H1 (cell line): ENCODE measurements around the gene GPR161. TPM values are rescaled to one million over a fixed set of nuclear protein-coding genes. Genes with fewer than 3 reads are reported as not detected.

Experiments
- CTCF ChIA-PET: fragments of 300-600 bp; sonication (Branson Sonifier 250); formaldehyde crosslinking; loops from one replicate; lab custom pipeline; 2021; ENCODE audit not compliant: partially characterized antibody; lab: Charles Lee
- POLR2A ChIA-PET: fragments of 300-600 bp; sonication (Branson Sonifier 250); formaldehyde crosslinking; loops from one replicate; lab custom pipeline; 2021; ENCODE audit warnings: inconsistent platforms; ENCODE audit not compliant: partially characterized antibody; lab: Charles Lee
- DNase-seq, 2 experiments: peaks; one replicate each; pipeline versions ENCODE4 v3.0.0 to v3.0.0-alpha.2; 2010 to 2022; ENCODE audit warnings: low spot score in 2 of 2, low read depth in 1 of 2, mixed read lengths in 1 of 2
- FAIRE-seq: peaks from 2 replicates; lab custom pipeline; 2011; peaks lifted over from hg19 to GRCh38; lab: Jason Lieb, UNC
- H2AFZ ChIP-seq: 2 replicates; pipeline ENCODE4 v1.8.1; 2012; ENCODE audit warnings: low read length, inconsistent platforms
- H2AK5ac ChIP-seq: 2 replicates; pipeline ENCODE4 v1.6.1; 2013; ENCODE audit warnings: low read depth, low read length
- H2BK120ac ChIP-seq: replicated peaks from 2 replicates; pipeline ENCODE3; 2013; ENCODE audit warnings: low read depth, low read length, inconsistent platforms
- H2BK12ac ChIP-seq: 2 replicates; pipeline ENCODE4 v1.6.1; 2013; ENCODE audit warnings: low read depth, low read length
- H2BK15ac ChIP-seq: 2 replicates; pipeline ENCODE4 v1.6.1; 2013; ENCODE audit warnings: low read length
- H2BK20ac ChIP-seq: 2 replicates; pipeline ENCODE4 v1.6.1; 2013; ENCODE audit warnings: low read length
- H2BK5ac ChIP-seq: 2 replicates; pipeline ENCODE4 v1.6.1; 2013; ENCODE audit warnings: low read depth, low read length
- H3K14ac ChIP-seq: 2 replicates; pipeline ENCODE4 v1.6.1; 2013; ENCODE audit warnings: inconsistent platforms; ENCODE audit not compliant: insufficient read length
- H3K18ac ChIP-seq: 2 replicates; pipeline ENCODE4 v1.6.1; 2013; ENCODE audit warnings: low read length; ENCODE audit errors: extremely low read depth
- H3K23ac ChIP-seq: 2 replicates; pipeline ENCODE4 v1.6.1; 2013; ENCODE audit warnings: inconsistent platforms; ENCODE audit not compliant: insufficient read length
- H3K23me2 ChIP-seq: 2 replicates; pipeline ENCODE4 v1.6.1; 2013; ENCODE audit warnings: low read depth, low read length
- H3K27ac ChIP-seq: 2 replicates; pipeline ENCODE4 v1.6.1; 2011; ENCODE audit warnings: low read depth, low read length, inconsistent platforms
- H3K27me3 ChIP-seq, 4 experiments: replicated peaks in 1 of 4; 1 replicate in 1 of 4; 2 replicates in 3 of 4; pipeline versions ENCODE4 v1.6.1 to v1.8.1; 2011 to 2013; ENCODE audit warnings: low read length in 3 of 4, mild to moderate bottlenecking in 3 of 4, inconsistent platforms in 2 of 4, mixed read lengths in 2 of 4, moderate library complexity in 1 of 4; ENCODE audit not compliant: control insufficient read depth in 3 of 4, insufficient read depth in 3 of 4; ENCODE audit errors: extremely low read depth in 1 of 4
- H3K36me3 ChIP-seq, 4 experiments: 2 replicates each; pipeline versions ENCODE4 v1.6.1 to v1.8.1; 2011 to 2013; ENCODE audit warnings: mild to moderate bottlenecking in 4 of 4, low read length in 3 of 4, moderate library complexity in 2 of 4, control low read depth in 1 of 4, inconsistent platforms in 1 of 4; ENCODE audit not compliant: insufficient read depth in 4 of 4, control insufficient read depth in 2 of 4
- H3K4ac ChIP-seq: replicated peaks from 2 replicates; pipeline ENCODE3; 2013; ENCODE audit warnings: low read length, low read depth, mixed read lengths, inconsistent platforms; ENCODE audit not compliant: insufficient read length
- H3K4me1 ChIP-seq, 4 experiments: replicated peaks in 1 of 4; 1 replicate in 1 of 4; 2 replicates in 3 of 4; pipeline versions ENCODE4 v1.6.1 to v1.8.1; 2011 to 2013; ENCODE audit warnings: low read length in 3 of 4, inconsistent platforms in 2 of 4, mixed read lengths in 1 of 4; ENCODE audit not compliant: insufficient read depth in 4 of 4, control insufficient read depth in 3 of 4
- H3K4me2 ChIP-seq, 2 experiments: 2 replicates each; pipeline versions ENCODE4 v1.6.1 to v1.8.1; 2011 to 2013; ENCODE audit warnings: low read depth in 2 of 2, low read length in 2 of 2, control low read depth in 1 of 2, inconsistent platforms in 1 of 2, mild to moderate bottlenecking in 1 of 2; ENCODE audit not compliant: insufficient read depth in 1 of 2
- H3K4me3 ChIP-seq, 4 experiments: fragments of 200-600, 300-600 bp in 1 of 4; sonication (generic), shearing (Covaris generic), sonication (Bioruptor Twin) in 1 of 4; 2 replicates each; pipeline versions ENCODE4 v1.5.1 to v1.8.1; 2011 to 2016; ENCODE audit warnings: low read length in 4 of 4, low read depth in 3 of 4, control low read depth in 2 of 4, inconsistent platforms in 2 of 4, mild to moderate bottlenecking in 2 of 4, mixed read lengths in 1 of 4, moderate library complexity in 1 of 4; ENCODE audit not compliant: insufficient read depth in 2 of 4; ENCODE audit errors: extremely low read depth in 1 of 4
- H3K56ac ChIP-seq: replicated peaks from 2 replicates; pipeline ENCODE3; 2013; ENCODE audit warnings: low read depth, mild to moderate bottlenecking, mixed read lengths, low read length, inconsistent platforms; ENCODE audit not compliant: insufficient read length
- H3K79me1 ChIP-seq: 2 replicates; pipeline ENCODE4 v1.6.1; 2013; ENCODE audit warnings: low read depth, low read length, control low read depth
- H3K79me2 ChIP-seq, 2 experiments: 2 replicates each; pipeline versions ENCODE4 v1.6.1 to v1.8.1; 2012 to 2013; ENCODE audit warnings: low read length in 2 of 2, mild to moderate bottlenecking in 2 of 2, inconsistent platforms in 1 of 2; ENCODE audit not compliant: insufficient read depth in 2 of 2, control insufficient read depth in 1 of 2
- H3K9ac ChIP-seq, 4 experiments: replicated peaks in 1 of 4; 1 replicate in 1 of 4; 2 replicates in 3 of 4; pipeline versions ENCODE4 v1.6.1 to v1.8.1; 2011 to 2013; ENCODE audit warnings: low read depth in 3 of 4, low read length in 3 of 4, control low read depth in 2 of 4, mild to moderate bottlenecking in 2 of 4, moderate library complexity in 2 of 4, inconsistent platforms in 1 of 4; ENCODE audit errors: extremely low read depth in 1 of 4
- H3K9me3 ChIP-seq, 2 experiments: 2 replicates each; pipeline versions ENCODE4 v1.6.1 to v1.8.1; 2012 to 2013; ENCODE audit warnings: mild to moderate bottlenecking in 2 of 2, moderate library complexity in 2 of 2, control low read depth in 1 of 2, inconsistent platforms in 1 of 2, low read depth in 1 of 2, low read length in 1 of 2, mixed read lengths in 1 of 2; ENCODE audit not compliant: insufficient read depth in 2 of 2
- H4K20me1 ChIP-seq, 2 experiments: replicated peaks in 1 of 2; 2 replicates each; pipeline versions ENCODE3 to v1.8.1; 2011 to 2013; ENCODE audit warnings: inconsistent platforms in 2 of 2, low read length in 2 of 2, mild to moderate bottlenecking in 1 of 2; ENCODE audit not compliant: insufficient read depth in 2 of 2, control insufficient read depth in 1 of 2
- H4K5ac ChIP-seq: 2 replicates; pipeline ENCODE4 v1.6.1; 2013; ENCODE audit warnings: low read length, low read depth, mixed read lengths, inconsistent platforms; ENCODE audit not compliant: insufficient read length
- H4K8ac ChIP-seq: 2 replicates; pipeline ENCODE4 v1.8.0; 2013; ENCODE audit warnings: mild to moderate bottlenecking, moderate library complexity, low read length, inconsistent platforms; ENCODE audit not compliant: insufficient read depth; ENCODE audit errors: extremely low read depth
- H4K91ac ChIP-seq: replicated peaks from 2 replicates; pipeline ENCODE3; 2013; ENCODE audit warnings: low read length, mixed read lengths, inconsistent platforms; ENCODE audit not compliant: insufficient read length
- CREB1 ChIP-seq: IDR thresholded peaks from 2 replicates; pipeline ENCODE4 v1.6.1; 2012; ENCODE audit warnings: inconsistent platforms
- EGR1 ChIP-seq: IDR thresholded peaks from 2 replicates; pipeline ENCODE4 v1.6.1; 2011; ENCODE audit warnings: low read depth, low read length, borderline replicate concordance
- GTF2F1 ChIP-seq: IDR thresholded peaks from 2 replicates; pipeline ENCODE4 v1.6.1; 2012; ENCODE audit warnings: low read depth, low read length, improper control_type of control experiment, borderline replicate concordance
- KDM1A ChIP-seq: fragments of 200-600, 300-600 bp; sonication (generic); IDR thresholded peaks from 2 replicates; pipeline ENCODE4 v1.7.1; 2016; ENCODE audit warnings: mild to moderate bottlenecking, low read length, borderline replicate concordance
- NANOG ChIP-seq: IDR thresholded peaks from 2 replicates; pipeline ENCODE4 v1.6.1; 2011; ENCODE audit warnings: low read length, low read depth, mild to moderate bottlenecking, inconsistent platforms; ENCODE audit not compliant: insufficient read depth, poor library complexity, severe bottlenecking
- RNF2 ChIP-seq: fragments of 200-900, 300-1000 bp; sonication (generic); IDR thresholded peaks from 2 replicates; pipeline ENCODE4 v1.7.1; 2016; ENCODE audit warnings: borderline replicate concordance, low read depth, mild to moderate bottlenecking, antibody characterized with exemption, low read length; ENCODE audit not compliant: poor library complexity, severe bottlenecking; ENCODE audit errors: missing control alignments
- WGBS, 2 experiments: shearing (Covaris generic) in 1 of 2; methylation state at CpG; one replicate each; pipeline versions ENCODE4 v1.1.6 to v1.1.7; 2013 to 2015; ENCODE audit warnings: low lambda C conversion rate in 2 of 2, mixed read lengths in 2 of 2, inconsistent platforms in 1 of 2, low coverage in 1 of 2, missing lambda C conversion rate in 1 of 2; ENCODE audit not compliant: insufficient replicate concordance in 2 of 2, insufficient coverage in 1 of 2, insufficient read length in 1 of 2; ENCODE audit errors: extremely low coverage in 1 of 2, missing lambda C conversion rate in 1 of 2; 5-methylcytosine and 5-hydroxymethylcytosine counted together
- polyA plus RNA-seq, 7 experiments: library from polyadenylated mRNA; depleted of rRNA in 3 of 7; stranded (reverse) in 5 of 7; unstranded in 2 of 7; fragments of >200 nt in 5 of 7; fragments of 200-250 nt in 2 of 7; gene quantifications; 1 replicate in 5 of 7; 2 replicates in 1 of 7; 4 replicates in 1 of 7; pipeline versions ENCODE4 v1.2.1 to v1.2.3, GENCODE V29; 2011 to 2013; ENCODE audit warnings: missing spikeins in 2 of 7, mixed read lengths in 2 of 7
- total RNA-seq: library from RNA; stranded (reverse); fragmentation: NEBNext Ultra II Directional; extraction: Animal tissue kit (Norgen Biotek cat#: 25700); gene quantifications from 2 replicates; pipeline ENCODE4 v1.2.1, GENCODE V29; 2021

GPR161 gene
- total and polyA plus RNA-seq, 2 of the 8 experiments (the other 6 are each of a cell fraction or from before 2014, with no cell fraction given) = 13.7 to 16.8 TPM

- no peak overlapping the region for H4K91ac ChIP-seq
- H3K9me3 ChIP-seq = no peaks in the 10 kb centered on the region
- no peak overlapping the region for H2BK15ac ChIP-seq
- H3K23me2 ChIP-seq = no peaks in the 10 kb centered on the region
- H3K4me3 ChIP-seq = no peak overlapping the region
- H2BK5ac ChIP-seq = no peak overlapping the region
- FAIRE-seq (no peak), DNase-seq (no peak)
- H4K20me1 ChIP-seq = no peaks in the 10 kb centered on the region
- no peak overlapping the region for H3K14ac ChIP-seq
- no peak overlapping the region for H3K9ac ChIP-seq
- no peak overlapping the region for H2BK120ac ChIP-seq
- H3K36me3 ChIP-seq = no peaks in the 10 kb centered on the region
- H2AK5ac ChIP-seq = no peak overlapping the region
- ChIA-PET POLR2A (interaction anchor here (1.0 kb wide), 1 partner anchor 15 kb away, joined by 3 read pairs; no protein-coding TSS in a partner anchor), CTCF (interaction anchor here (0.7 to 2.1 kb wide), 3 partner anchors 11 to 79 kb away, joined by 3 to 8 read pairs (median 3); no protein-coding TSS in a partner anchor)
- no peak overlapping the region for H3K4ac ChIP-seq
- no peak for TF ChIP-seq GTF2F1
- TF ChIP-seq EGR1 = no peak
- TF ChIP-seq KDM1A = no peak
- no peak for TF ChIP-seq NANOG
- TF ChIP-seq CREB1 = no peak
- TF ChIP-seq RNF2 = no peak
- no peak overlapping the region for H3K23ac ChIP-seq
- 85% methylated on average over 3 of the region's 3 CpGs; no CpG with 5 or more reads in 1 of the 2 experiments for WGBS, 2 experiments
- no peak overlapping the region for H3K18ac ChIP-seq
- H2AFZ ChIP-seq = no peak overlapping the region
- H4K5ac ChIP-seq = no peak overlapping the region
- no peaks in the 10 kb centered on the region for H3K79me2 ChIP-seq
- H3K56ac ChIP-seq = no peak overlapping the region
- no peaks in the 10 kb centered on the region for H3K4me1 ChIP-seq
- H4K8ac ChIP-seq = no peak overlapping the region
- no peak overlapping the region for H2BK12ac ChIP-seq
- no peak overlapping the region for H2BK20ac ChIP-seq
- H3K4me2 ChIP-seq = no peak overlapping the region
- no peaks in the 10 kb centered on the region for H3K27me3 ChIP-seq
- no peaks in the 10 kb centered on the region for H3K79me1 ChIP-seq
- H3K27ac ChIP-seq = no peak overlapping the region
These were observed 35.7 kb upstream of the GPR161 start for GRCh38 chr1:168172250-168172915.
